HG03159 (cell line): Measurements from ENCODE around the gene CXCL8.
"Not testable (repeated sequence)": the region's sequence is repeated elsewhere in the genome, so short reads cannot be mapped to it uniquely, and the experiment has no call there.

ENCODE experiments used
- ATAC-seq: cut with Tn5 transposase; IDR thresholded peaks from one replicate; pipeline ENCODE4 v1.9.1; 2021; ENCODE audit warnings: mild to moderate bottlenecking, moderate library complexity; ENCODE audit not compliant: unreplicated experiment

The CXCL8 gene

GRCh38 chr4:73743281-73743680, 2.9 kb downstream of the CXCL8 start:
- no peak for ATAC-seq

- ATAC-seq = no peak
Measured at GRCh38 chr4:73743795-73744194, 3.4 kb downstream of the CXCL8 start.

GRCh38 chr4:73744203-73744602, 3.8 kb downstream of the CXCL8 start:
- ATAC-seq = no peak

DNA sequence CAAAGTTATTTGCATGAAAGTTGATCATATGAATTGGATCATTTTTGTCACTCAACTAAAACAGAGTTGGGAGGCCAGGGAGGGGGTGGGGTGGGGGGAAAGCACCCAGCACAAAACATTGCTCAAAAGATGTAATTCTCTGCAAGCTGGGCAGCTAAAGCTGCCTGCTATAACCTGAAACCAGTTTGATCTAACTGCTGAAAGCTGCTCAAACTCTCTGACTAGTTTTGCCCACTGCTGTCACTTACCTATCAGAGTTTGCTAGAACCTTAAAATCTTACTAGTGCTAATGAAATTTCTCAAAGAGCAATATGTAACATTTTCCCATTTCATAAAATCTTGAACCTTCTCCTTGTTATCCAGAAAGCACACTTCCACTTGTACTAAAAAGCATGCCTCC, 10.4 kb downstream of the CXCL8 start:
- no peak for ATAC-seq

DNA sequence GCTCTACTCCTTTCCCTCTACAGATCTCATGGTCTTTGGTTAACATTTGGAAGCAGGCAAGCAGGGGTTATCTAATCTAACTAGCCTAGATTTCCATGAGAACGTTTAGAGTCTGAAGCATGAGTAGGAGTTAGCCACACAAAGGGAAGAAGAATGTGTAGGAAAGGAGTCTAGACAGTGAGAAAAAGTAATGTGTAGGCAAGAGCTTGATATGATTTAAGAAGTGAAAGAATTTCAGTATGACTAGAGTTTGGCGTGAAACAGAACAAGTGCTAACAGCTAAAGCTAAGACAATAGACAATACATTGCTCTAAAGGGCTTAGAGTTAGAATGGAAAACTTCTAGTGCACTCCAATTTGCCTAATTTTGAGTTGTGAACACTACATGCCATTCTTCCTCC, 10.8 kb downstream of the CXCL8 start:
- ATAC-seq = peak; percentile 73

DNA sequence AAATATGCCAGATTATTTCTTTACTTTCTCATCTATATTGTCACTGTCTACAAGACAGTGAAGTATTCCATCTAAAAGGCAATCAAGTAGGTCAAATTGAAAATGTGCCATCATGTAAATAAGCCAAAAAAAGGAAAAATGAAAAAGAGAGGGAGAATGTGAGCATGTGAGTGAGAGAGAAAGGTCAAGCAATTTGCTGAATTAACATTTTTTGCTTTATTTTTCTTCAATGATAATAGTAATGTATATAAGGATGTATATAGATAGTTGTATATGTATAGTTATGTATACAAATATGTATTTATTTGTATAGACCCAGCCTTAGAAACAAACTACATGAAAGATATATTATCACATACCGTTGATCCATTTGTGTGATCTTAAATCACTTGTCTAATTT, 11.5 kb downstream of the CXCL8 start:
- no peak for ATAC-seq

DNA sequence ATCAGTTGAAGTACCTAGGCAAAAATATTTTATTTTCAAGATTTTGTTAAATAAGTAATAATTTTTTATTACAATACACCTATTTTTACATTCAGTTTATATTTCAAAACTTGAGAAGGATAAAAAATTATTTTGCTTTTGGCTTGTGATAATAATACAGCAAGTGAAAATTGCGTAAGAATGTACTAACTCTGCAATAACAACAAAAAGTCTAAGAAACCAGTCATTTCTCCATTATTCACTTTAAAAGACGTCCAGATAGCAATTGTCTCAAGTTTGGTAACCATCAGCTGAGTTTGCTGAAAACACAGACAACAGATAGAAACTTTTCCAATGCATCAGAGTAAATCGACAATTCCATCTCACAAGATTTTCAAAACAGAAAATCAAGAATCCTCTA, 12.1 kb downstream of the CXCL8 start:
- no peak for ATAC-seq

DNA sequence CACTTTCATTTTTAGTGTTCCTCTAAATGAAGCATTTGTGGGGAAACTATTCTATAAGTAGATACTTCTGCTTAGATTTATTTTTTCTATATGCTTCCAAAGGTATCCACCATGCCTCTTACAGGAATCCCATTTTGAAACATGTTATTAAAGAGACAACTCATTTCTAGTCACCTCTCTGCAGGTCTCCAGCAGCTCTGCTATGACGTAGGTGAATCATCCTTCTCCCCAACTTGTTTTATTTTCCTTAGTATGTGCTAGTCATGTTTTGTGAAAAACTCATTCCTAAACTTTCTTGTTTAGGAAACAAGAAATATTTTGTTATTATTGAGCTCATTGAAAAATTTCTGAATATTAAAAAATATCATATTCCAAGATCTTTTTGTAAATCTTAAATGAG, 12.8 kb downstream of the CXCL8 start:
- no peak for ATAC-seq

DNA sequence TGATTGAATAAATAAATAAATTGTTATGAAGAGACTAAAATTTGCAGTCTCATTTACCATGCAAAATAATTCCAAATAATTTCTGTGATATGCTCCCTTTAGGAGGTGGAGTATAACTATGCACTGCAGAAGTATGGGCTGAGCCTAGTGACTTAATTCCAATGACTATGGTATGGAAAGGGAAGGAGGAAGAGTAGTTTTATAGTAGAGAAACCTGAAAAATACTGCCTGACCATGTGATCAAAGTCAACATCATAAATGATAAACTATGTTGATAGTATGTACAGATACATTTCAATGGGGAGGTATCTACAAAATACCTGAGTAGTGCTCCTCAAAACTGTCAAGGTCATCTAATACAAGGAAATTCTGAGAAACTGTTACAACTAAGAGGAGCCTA, 14.6 kb downstream of the CXCL8 start:
- ATAC-seq = no peak

GRCh38 chr4:73759357-73759756, 19.0 kb downstream of the CXCL8 start:
- ATAC-seq = no peak

- no peak for ATAC-seq
Measured at GRCh38 chr4:73761856-73762255, 21.5 kb downstream of the CXCL8 start.

- ATAC-seq = peak; percentile 85
Measured at GRCh38 chr4:73762409-73762808, 22.0 kb downstream of the CXCL8 start.

DNA sequence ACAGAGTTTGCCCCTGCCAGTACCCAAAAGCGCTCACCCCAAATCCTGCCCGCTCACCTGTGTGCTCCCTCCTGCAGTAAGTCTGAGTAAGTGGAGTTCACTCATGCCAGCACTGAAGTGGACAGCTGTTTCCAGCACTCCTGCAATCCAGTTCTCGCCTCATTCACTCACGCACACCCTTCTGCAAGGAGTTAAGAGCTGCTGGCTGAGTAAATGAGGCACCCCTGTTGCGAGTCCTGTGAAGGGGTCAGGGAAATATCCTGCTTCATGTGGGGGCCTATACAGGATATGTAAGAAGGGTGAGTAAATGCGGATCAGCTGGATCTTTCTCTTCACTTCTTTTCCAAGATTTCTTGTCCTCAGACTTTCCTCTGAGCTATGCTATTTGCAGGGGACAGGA, 23.5 kb downstream of the CXCL8 start:
- ATAC-seq = no peak

- ATAC-seq = no peak
Measured at GRCh38 chr4:73764513-73764912, 24.1 kb downstream of the CXCL8 start.

DNA sequence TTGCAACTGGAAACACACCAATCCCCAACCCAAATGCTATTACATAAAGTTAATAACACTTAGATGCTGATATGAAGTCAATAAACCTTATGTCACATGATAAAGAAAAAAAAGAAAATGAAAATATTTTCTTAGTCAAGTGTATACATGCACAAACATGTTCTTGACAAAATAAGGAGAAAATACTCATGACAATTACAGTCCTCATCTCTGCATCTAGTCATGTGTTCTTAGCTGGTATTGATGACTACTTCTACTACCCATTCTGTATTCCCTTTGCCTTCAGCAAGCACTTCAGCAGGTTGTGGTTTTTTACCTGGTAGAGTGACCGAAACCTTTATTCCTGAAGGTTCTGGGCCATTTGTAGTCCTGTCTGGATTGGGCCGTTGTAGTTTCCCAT, 24.9 kb downstream of the CXCL8 start:
- ATAC-seq = no peak

- ATAC-seq = no peak
Measured at GRCh38 chr4:73770917-73771316, 30.5 kb downstream of the CXCL8 start.

GRCh38 chr4:73772363-73772762, 32.0 kb downstream of the CXCL8 start:
- no peak for ATAC-seq

DNA sequence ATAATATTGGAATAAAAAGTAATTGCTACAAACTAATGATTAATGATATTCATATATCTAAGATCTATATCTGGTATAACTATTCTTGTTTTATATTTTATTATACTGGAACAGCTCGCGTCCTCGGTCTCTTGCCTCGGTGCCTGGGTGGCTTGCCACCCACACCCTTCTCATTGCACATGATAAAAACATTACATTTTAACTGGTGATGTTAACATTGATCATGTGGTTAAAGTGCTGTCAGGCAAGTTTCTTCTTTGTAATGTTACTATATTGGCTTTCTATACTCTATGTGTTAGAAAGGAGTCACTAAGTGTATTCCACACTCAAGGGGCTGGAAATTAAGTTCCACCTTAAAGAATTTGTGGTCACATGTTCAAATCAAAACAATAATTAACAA, 34.0 kb downstream of the CXCL8 start:
- not testable (repeated sequence) for ATAC-seq

GRCh38 chr4:73776321-73776729, 36.0 kb downstream of the CXCL8 start:
- no peak for ATAC-seq

DNA sequence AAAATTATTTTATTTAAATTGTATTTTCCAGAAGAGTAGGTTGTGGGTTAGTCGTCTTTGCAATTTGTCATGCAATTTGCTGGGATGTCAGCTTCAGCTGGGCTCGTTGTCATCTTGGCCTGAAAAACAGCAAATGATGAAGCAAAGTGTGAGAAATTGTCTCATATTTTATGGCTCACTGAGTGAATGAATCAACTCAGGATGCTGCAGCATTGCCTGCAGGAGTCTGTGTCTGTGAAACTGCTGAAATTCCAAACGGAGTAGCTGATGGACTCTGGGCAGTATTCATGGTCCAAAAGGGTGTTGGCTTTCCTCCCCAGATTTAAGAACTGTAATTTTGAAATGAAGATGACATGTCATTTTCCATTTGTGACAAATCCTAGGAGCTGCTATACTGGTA, 37.2 kb downstream of the CXCL8 start:
- no peak for ATAC-seq

- no peak for ATAC-seq
Measured at GRCh38 chr4:73780243-73780642, 39.9 kb downstream of the CXCL8 start.

DNA sequence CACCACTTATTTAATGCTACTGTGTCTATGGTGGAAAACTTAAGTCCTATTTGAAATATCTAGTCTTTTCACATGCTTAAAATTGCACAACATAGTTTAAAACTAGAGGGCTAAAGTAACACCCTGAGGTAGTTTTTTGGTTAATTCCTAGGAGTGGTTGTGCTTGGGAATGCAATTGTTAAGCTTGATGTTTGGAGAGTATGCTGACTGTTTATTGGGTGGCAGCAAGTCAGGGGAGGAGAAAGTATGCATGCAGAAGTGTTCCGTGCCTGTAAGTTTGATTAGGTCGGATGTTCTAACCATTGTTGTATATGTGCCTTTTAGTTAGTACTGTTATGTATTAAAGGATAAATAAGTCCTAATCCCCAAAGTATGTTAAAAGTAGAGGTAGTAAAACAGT, 40.5 kb downstream of the CXCL8 start:
- no peak for ATAC-seq

GRCh38 chr4:73788411-73788810, 48.0 kb downstream of the CXCL8 start:
- ATAC-seq = no peak
